IPS DF 19.7 (cell line): ENCODE measurements around the gene DAPK2.

Experiments used
- DNase-seq: peaks from one replicate; pipeline ENCODE4 v3.0.0-alpha.2; 2013; ENCODE audit warnings: low read depth, low spot score

Gene DAPK2

DNA sequence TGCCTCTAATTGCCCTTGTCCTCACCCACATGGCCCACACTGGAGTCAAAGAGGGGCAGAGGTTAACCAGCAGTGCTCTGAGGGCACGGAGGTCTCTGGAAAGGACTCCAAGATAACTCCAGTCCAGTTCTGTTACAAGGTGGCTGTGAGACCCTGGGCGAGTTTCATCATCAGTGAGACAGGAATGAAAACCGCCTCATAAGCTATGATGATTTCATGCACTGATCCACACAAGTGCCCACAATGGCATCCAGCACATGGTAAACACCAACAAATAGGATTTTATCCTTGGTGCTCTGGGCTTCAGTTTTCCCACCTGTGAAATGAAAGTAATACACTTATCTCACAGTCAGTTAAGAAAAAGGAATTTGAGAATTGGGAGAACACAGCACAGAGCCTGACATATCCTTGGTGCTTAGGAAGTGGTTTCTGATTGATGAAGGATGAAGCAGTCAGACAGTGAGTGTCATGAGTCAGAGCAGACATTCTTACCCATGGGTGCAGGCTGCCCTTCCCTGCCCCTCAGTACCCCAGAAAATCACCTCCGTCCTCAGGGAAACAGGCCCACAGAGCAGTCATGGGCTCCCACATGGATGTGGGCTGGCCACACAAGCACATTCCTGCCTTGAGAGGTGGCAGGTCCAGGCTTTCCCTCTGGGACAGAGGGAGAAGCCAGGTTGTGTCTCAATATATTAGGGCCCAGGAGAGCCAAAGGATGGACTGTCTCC is 48.4 kb downstream of the DAPK2 start:
- DNase-seq, result no peak

DNA sequence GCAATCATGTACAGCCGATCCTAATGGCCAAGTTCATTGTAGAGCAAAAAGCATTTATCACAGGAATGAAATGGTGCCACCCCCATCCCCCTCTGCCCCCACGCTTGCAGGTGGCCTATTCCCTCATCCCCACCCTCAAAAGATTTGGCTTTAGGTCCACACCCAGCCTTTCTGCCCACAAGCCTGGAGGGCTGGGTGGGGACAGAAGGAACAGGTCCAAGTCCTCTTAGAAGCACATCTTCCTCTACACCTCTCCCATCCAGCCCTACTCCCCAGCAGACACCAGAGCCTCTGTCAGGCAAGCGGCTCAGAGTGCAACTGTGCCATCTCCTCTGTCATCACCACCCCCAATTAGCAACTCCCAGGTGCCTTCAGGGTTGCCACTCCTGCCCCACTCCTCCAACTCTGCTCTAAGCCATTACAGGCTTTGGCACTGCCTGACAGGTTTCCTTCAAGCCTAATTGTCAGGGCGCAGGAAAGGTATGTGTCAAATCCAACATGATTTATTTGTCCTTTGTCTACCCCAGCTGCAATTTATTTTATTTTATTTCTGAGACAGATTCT is 49.4 kb downstream of the DAPK2 start:
- DNase-seq, result no peak

DNA sequence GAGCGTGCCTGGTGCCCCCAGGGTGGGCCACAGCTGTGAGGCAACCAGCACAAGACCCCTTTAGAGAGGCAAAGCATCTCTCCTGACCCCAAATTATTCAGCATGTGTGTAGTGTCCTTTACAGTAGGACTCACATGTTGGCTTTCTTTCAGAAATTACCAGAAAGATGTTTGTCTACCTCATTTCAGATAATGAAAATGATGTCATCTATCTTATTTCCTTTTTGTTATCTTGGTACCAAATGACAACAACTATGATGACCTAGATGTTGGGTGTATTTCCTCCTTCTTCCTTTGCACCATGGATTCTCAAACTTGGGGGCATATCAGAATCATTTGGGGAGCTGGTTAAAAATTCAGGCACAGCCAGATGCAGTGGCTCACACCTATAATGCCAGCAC is 50.5 kb downstream of the DAPK2 start:
- DNase-seq, result no peak

DNA sequence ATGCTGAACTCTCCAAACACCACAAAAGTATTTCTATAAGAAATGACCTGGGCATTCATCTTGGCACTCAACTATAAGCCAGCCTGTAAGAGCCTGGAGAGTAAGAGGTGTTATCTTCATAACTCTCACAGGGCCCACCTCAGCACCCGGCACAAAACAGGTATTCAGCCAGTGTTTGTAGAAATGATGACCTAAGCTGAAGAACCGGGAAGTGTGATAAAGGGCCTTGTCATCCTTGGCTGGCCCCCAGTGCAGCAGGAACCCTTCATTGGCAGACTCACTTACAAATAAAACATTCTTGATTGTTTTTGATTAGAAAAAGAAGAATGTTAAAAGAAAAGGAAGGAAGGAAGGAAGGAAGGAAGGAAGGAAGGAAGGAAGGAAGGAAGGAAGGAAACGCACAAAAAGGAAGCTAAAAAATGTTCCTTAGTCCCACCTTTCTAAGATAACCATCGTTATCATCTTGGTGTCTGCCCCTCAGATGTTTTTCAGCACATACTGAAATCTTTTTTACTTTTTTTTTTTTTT is 52.1 kb downstream of the DAPK2 start:
- no peak for DNase-seq

DNA sequence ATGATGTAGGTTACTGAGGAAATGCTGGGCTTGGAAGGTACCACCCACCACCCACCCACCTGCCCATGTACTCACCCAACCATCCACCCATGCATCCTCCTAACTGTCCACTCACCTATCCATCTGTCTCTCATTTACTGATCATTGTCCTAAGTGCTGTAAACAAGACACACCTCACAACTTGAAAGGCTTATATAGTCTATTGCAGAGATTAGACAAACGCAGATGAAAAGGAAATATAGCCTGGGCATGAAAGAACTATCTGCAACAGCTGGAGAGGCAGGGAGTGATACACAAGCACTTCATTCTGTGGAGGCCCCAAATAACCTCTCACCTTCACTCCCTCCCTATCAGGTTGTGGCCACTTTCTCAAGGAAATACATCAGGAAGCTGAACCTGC is 54.0 kb downstream of the DAPK2 start:
- DNase-seq, result no peak

DNA sequence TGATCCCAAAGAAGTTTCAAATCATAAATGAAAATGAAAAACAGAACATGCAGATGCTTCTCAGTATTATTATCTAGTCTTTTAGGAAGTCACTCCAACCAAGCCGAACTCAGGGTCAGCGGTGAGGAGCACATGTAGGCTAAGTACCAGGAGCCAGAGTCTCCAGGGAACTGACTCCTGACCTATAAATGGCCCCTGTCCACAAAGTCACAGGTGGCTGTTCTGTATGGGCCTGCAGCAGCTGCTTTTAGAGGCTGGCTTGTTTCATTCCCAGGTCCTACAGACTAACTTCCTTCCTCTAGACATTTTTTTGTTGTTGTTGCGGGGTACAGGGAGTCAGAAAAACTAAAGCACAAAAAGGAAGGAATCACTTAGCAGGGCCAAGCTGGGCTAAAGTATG is 54.6 kb downstream of the DAPK2 start:
- DNase-seq, result no peak

DNA sequence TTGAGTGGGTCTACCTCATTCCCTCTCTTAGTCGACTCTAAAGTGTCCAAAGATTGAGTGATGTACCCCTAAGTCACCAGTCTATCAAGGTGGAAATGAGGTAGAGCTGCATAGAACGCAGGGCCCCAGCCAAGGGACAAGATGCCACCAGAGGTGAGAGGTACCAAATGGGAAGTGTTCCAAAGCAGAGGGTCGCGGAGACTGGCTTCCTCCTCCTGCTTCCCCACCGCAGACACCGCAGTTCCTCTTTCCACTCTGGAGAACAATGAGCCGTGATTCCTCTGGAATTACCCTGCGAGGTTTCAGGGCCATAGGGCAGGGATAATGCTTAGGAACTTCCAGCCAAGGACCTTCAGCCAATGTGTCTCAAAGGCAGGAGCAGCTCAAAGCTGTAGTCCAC is 55.8 kb downstream of the DAPK2 start:
- no peak for DNase-seq

DNA sequence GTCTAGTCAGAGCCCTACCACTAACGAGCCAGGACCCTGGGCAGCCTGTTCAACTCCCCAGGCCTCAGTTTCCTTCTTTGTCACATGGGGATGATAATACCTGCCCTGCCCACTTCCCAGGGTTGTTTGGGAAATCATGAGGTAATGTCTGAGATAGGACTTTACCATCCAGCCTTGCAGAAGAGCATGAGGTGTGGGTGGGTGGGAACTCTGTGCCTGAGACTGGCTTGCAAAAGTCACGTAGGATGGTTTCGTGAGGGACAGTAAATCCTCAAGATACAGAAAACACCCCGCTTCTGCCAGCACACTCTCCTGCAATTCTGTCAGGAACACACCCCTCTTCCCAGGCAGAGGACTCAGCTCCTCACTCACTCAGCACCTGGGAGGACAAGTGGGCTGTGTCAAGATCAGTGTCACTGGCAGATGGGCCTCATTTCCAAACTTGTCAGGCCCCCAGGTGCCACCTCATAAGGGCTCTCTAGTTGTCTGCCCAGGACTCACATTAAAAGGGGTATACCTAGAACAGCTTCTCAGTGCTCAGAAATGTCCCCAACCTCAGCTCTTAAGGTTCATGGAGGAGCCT is 58.4 kb downstream of the DAPK2 start:
- no peak for DNase-seq

DNA sequence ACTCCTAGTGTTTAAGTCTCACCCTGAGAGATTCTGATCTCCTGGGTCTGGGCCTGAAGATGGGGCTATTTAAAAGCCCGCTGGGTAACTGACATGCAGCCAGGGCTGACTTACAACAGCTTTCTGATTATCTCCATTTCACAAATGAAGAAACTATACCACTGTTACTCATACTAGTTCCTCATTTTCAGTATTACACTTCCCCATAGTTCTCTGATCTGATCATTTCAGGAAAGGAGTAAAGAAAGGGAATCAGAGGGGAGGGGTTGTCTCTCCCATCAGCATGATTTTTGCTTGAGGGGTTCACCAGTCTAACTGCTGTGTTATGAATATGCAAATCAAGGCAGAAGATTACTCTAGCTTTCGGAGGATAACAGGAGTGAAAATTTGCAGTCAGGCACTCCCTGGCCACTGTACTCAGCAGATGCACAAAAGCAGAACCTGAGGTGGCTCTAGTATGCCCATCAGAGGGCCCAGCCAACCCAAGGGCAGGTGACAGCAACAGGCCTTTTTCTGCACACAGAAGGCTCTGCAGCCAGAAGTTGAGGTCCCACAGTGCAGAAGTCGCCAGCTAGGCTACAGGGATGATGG is 59.4 kb downstream of the DAPK2 start:
- no peak for DNase-seq

DNA sequence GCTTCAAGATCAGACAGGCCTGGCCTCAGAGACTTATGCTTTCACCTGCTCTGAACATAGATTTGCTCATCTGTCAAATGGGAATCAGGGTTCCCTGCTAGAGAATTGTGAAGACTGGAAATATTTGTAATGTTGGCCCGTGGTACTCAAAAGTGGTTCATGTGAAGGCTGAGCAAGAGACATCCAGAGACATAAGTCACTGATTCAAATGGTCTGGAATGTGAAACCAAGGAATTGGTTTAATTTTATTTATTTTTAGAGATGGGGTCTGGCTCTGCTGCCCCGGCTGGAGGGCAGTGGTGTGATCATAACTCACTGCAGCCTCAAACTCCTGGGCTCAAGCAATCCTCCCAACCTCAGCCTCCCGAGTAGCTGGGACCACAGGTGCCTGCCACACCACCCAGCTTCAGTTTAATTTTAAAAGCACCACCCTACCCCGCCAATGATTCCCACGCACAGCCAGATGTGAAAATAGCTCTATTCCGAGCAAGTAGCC is 60.1 kb downstream of the DAPK2 start:
- DNase-seq, result no peak

DNA sequence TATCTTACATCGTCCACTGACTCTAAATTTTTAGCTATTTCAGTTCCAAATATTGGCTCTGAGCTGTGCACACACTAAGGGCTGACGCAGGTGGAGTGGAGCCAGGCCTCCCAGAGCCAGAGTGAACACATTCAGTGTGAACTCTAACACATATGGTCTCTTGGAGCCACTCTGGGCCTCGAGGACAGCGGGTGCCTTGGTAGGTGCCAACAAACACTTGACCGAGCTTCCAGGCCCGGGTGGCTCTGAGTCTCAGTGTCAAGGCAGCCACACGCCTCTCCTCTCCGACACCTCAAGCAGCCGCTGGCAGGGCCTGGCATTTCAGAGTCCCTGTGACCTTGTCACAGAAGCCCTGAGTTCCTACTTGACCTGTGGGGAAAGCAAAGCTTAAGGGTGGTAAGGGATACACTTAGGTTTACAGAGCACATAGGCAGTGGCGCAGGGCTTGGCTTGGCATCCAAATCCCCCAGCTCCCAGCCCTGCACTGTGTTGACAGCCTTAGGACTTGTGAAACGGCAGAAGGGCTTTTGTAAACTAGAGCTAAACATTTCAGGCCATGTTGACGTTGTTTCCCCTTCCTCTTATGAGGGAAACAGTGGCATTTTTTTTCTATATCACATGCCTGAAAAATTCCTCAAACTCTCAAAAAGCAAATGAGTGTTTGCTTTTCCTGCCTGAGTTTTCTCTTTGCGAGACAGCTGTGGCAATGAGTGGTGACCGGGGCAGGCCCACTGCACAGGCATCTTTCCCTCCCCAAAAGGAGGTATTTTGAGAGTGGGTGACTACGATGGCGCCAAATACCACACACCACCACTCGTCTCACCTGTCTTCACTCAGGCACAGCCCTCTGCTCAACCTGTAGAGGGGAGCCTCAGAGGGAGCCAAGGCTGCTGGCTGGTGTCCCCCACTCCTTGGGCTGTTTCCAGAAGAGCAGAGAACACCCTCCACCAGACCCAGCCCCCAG is 60.8 kb downstream of the DAPK2 start:
- no peak for DNase-seq

DNA sequence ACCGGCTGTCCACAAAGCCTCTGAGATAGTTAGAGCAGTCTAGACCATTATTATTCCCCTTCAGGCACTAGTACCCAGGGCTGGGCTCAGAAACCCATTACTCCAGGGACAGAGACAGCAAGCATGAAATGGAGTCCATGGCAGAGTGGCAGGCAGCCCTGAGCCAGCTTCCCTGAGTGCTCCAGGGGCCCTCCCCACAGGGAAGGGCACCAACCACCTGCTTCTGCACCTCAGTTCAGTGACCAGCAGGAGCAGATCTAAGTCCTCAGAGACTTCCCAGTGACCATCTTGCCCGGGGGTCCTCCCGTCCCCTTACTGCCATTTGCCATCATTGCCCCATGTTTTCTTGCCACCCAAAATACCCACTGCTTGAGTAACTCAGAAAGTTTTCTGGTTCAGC is 62.0 kb downstream of the DAPK2 start:
- no peak for DNase-seq

DNA sequence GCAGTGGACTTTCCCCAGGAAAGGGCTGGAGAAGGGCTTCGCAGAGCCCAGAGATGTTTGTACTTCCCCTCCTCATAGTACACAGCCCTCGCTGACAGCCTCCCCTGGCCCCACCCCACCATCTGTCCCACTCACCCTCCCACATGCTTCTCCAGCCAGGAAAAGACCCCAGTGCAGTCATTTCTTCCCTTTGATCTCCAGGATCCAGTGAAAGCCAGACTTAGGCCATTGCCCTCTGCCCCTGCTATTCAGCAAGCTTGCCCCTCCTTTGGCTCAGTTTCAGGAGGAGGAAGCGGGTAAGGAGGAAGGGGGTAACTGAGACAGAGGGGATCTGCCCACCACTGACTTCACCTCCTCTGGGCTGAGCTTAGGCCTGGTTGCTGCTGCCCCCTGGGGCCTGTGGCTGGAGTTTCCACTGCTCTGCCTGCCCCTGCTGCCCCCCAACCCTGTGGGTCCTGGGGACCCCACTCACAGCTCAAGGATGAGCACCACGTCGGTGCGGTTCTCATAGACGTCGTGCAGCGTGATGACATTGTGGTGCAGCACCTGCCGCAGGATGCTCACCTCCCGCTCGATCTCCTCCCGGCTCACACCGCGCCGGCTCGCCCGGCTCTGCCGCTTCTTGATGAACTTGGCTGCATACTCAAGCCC is 63.1 kb downstream of the DAPK2 start:
- DNase-seq, result no peak

DNA sequence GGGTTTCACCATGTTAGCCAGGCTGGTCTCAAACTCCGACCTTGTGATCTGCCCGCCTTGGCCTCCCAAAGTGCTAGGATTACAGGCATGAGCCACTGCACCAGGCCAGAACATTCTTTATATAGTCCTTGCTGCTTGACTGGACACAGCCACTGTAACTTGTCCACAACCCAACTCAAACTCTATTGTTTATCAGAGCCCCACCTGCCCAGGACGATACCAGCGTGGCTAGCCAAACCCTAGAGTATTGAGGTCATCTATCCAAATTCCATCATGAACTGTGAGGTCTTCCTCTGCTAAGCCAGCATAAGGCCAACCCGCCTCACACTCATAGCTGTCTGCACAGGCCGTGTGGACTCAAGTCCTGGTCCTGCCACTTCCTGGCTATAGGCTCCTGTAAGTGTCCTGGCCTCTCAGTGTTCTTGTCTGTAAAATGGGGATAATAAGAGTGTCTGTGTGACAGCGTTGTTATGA is 63.9 kb downstream of the DAPK2 start:
- no peak for DNase-seq

DNA sequence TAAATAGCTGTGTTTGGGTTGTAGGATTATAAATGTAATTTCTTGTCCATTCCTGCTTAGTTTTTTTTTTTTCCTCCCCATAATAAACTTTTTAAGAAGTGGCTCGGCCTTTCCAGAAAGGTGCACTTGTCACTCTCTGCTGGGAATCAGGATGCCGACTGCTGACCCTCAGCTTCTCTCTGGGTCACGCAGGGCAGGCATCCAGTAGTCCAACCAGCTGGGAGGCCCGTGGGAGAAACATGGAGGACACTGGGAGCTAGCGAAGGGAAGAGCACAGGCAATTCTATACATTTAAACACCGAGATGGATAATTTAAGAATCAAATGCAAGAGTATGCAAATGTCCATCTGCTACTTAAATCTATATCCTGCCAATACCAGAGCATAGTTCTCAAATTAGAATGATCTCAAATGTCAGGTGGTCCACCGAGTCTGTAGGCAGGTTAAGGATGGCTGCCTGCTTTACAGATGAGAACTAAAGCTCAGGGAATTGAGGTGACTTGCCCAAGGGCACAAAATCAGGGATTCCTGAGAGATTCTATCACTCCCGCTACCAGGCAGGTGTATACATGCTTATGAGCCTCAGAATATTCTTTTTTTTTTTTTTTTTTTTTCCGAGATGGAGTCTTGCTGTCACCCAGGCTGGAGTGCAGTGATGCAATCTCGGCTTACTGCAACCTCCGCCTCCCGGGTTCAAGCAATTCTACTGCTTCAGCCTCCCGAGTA is 64.5 kb downstream of the DAPK2 start:
- DNase-seq, result no peak

DNA sequence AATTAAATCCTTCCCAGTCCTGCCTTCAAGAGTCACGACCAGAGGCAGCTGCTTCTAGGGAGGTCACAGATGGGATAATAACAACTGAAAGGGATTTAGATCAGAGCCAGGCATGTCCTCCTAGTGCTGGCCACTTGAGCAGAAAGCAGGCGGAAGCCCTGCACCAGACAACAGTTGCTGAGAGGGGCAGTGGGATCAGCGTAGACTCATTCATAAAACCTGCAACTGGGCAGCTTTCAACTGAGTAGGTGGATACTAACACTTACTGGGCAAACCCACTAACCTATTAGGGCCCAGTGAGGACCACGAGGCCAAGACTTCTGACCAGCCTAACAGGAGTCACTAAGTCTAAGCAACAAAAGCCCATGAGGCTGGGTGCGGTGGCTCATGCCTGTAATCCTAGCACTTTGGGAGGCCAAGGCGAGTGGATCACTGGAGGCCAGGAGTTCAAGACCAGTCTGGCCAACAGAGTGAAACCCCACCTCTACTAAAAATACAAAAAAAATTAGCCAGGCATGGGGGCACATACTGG is 67.0 kb downstream of the DAPK2 start:
- DNase-seq, result no peak

DNA sequence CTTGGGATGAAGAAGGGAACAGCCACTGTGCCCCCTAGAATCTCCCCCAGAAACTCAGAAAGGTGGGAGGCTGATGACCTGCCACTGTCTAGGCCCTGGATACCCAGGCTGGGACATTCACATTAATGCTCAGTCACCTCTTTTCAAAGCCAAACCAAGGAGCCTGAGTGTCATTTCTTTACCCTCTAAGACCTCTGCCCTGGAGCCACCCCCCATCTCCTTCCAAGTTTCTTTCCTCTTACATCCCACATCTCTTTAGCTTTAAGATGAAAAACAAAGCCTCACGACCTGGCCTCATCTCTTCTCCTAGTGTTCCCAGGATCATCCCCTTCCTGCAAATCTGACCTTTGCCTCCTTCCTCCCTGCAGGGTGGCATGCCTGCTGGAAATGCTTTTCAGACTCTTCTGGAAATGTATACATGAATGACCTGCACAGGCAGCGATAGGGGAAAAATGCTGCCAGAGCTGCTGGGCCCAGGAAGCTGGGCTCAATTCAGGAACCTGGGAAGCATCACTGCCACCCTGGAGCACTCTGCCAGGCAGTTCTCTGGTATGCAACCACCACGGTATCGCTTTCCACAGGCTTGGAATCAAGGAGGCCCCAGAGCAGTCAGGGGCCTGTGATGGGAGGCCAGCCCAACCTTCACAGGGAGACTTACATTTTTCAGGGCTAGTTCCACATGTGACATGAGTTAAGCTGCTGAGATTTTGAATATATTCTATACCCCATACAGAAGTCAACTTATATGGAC is 67.6 kb downstream of the DAPK2 start:
- no peak for DNase-seq

DNA sequence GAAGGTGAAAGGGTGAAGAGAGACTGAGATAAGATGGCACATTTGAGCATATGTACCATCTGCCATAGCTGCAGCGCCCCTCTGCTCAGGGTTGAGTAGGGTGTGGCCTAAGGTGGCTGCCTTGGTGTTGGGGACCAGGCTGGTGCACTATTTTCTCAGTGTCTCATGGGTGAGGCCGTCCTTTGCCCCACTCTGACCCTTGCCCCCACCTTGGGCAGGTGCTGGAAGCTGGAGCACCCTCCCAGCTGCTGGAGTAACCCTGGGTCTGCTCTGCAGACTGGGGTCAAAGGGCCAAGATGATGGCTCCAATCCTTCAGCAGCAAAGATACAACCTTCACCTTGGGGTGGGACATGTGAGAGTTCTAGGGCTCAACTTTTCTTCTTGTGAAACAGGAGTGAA is 69.2 kb downstream of the DAPK2 start:
- no peak for DNase-seq

DNA sequence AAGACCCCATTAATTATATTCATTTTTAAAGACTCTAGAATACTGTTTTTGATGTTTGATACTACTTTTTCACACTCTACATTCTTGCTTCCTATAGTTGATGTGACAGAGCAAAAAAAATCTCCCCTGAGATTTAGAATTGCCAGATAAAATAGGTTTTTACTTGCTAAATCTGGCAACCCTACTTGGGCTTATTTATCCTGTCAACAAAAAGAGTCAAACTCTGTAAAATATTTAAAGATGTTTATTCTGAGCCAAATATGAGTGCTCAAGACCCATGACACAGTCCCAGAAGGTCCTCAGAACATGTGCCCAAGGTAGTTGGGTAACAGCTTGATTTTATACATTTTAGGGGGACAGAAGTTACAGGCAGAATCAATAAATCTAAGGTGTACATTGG is 72.3 kb downstream of the DAPK2 start:
- DNase-seq, result no peak
